Measurements from ENCODE around the gene ARL15. TPM values are rescaled to one million over a fixed set of nuclear protein-coding genes. Genes with fewer than 3 reads are reported as not detected.

The ARL15 gene
- total RNA-seq, 2 experiments from 2014 or later: 5.7 to 6.3 TPM

DNA sequence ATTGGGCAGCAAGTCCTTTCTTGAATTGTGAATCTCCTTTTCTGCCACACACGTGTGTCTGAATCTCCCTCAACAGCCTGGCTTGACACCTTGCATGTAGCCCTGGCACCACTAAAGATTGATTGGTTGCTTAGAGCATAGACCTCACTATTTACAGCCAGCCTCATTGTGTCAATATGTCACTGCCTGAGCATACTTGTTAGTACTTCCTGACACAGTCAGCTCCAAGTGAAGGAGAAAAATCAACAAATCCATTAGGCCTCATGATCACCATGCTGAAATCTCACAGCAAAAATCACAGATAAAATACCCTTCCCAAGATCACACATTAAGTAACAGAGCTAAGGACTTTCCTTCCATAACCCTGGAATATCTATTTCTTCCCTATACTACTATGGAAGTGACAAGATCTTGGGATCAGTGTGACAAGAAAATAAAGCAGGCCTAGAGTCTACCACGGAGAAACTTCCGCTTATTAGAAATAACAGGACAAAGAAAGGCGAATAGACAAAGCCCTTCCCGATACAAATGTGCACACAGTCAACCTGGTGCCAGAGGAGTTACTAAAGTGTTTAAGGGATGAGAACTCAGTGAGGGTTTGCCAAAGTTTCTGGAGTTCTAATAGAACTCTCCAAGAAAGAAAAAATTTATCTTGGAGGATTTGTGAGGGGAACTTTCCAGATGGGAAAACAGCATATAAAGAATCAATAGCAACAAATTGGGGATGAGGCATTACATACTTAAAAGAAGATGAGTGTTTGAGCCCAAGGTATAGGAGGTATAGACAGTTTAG is 5.6 kb upstream of the ARL15 start:
- peaks cover 15% of the 10 kb centered on the region for H3K27me3 Mint-ChIP-seq
- H3K36me3 Mint-ChIP-seq (ENCODE audit: low read depth): no peaks in the 10 kb centered on the region
- no peaks in the 10 kb centered on the region for H3K9me3 Mint-ChIP-seq
- ATAC-seq: no peak
- no peak overlapping the region for H3K4me3 Mint-ChIP-seq
- H3K4me1 Mint-ChIP-seq (ENCODE audit: low read depth): peaks cover 3% of the 10 kb centered on the region
- ChIA-PET CTCF (interaction anchor here (1.0 to 1.4 kb wide), 4 partner anchors 57 to 104 kb away, joined by 3 to 4 read pairs (median 3); no protein-coding TSS in a partner anchor), POLR2A (no interaction called here)
- intact Hi-C loops (cut with micrococcal nuclease): no loop called here
- no peak overlapping the region for H3K27ac Mint-ChIP-seq
- no peak for DNase-seq
- TF ChIP-seq, protein P1, sequence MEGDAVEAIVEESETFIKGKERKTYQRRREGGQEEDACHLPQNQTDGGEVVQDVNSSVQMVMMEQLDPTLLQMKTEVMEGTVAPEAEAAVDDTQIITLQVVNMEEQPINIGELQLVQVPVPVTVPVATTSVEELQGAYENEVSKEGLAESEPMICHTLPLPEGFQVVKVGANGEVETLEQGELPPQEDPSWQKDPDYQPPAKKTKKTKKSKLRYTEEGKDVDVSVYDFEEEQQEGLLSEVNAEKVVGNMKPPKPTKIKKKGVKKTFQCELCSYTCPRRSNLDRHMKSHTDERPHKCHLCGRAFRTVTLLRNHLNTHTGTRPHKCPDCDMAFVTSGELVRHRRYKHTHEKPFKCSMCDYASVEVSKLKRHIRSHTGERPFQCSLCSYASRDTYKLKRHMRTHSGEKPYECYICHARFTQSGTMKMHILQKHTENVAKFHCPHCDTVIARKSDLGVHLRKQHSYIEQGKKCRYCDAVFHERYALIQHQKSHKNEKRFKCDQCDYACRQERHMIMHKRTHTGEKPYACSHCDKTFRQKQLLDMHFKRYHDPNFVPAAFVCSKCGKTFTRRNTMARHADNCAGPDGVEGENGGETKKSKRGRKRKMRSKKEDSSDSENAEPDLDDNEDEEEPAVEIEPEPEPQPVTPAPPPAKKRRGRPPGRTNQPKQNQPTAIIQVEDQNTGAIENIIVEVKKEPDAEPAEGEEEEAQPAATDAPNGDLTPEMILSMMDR (IDR thresholded peaks at IDR 0.05): no peak

DNA sequence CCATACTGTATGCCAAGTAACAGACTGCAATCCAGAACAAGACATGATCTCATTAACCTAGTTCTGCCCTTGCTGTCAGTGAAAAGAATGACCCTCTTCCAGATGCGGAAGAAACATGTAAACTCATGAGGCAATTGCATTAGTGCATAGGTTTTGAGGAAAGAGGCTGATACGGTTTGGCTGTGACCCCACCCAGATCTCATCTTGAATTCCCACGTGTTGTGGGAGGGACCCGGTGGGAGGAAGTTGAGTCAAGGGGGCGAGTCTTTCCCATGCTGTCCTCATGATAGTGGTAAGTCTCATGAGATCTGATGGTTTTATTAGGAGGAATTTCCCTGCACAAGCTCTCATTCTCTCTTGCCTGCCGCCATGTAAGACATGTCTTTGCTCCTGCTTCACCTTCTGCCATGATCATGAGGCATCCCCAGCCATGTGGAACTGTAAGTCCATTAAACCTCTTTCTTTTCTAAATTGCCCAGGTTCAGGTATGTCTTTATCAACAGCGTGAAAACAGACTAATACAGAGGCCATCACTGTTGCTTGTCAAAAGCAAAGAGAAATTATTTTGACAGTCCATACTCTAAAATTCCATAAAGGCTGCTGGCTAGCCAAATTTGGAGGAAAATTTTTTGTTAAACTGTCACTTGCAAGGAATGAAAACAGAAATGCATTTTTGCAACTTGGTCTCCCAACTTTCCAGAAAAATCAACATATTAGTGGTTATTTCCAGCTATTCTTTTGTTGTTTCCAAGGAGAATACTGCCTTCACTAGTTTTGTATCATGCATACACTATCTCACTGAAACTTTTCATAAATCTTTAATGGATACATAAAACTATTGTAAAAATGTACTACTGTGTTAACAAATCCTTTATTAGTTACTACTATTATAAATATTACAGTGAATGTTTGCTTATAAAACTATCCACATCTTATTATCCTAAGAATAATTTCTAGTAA is 3.2 kb upstream of the ARL15 start:
- peaks cover 10% of the 10 kb centered on the region for H3K4me1 Mint-ChIP-seq (ENCODE audit: low read depth)
- ATAC-seq: no peak
- ChIA-PET CTCF (interaction anchor here (2.6 to 4.2 kb wide), 2 partner anchors 70 to 176 kb away, joined by 14 to 15 read pairs; no protein-coding TSS in a partner anchor), POLR2A (no interaction called here)
- H3K27me3 Mint-ChIP-seq: peaks cover 8% of the 10 kb centered on the region
- no peak for DNase-seq
- no peak overlapping the region for H3K27ac Mint-ChIP-seq
- H3K36me3 Mint-ChIP-seq (ENCODE audit: low read depth): no peaks in the 10 kb centered on the region
- intact Hi-C loops (cut with micrococcal nuclease): loop anchor here (5.0 kb wide), 1 partner anchor 71 kb away; no protein-coding TSS in a partner anchor
- H3K9me3 Mint-ChIP-seq: no peaks in the 10 kb centered on the region
- H3K4me3 Mint-ChIP-seq: no peak overlapping the region
- TF ChIP-seq, protein P1 (IDR thresholded peaks at IDR 0.05): no peak

DNA sequence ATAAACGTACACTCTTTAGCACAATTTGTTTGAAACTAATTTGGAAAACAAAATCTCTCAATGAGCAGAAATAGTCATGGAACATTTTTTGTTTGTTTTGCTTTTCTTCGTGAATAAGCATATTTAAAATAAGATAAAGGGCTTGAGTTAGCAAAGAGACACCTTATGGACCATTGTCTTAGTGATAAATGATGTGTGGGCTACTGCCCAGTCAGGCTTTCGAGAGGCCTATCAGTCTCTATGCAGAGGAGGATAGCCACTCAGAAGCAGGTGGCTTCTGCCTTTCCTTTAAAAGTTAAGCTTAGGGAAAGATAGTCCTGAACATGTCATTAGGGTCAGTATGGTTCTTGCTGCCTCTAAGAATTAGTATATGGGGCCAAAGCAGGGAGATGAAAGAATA is 2.1 kb upstream of the ARL15 start:
- Mint-ChIP-seq H3K27ac (no peak overlapping the region), H3K27me3 (peaks cover 8% of the 10 kb centered on the region), H3K4me3 (no peak overlapping the region), H3K4me1 (ENCODE audit: low read depth) (peaks cover 16% of the 10 kb centered on the region), H3K36me3 (ENCODE audit: low read depth) (no peaks in the 10 kb centered on the region), H3K9me3 (no peaks in the 10 kb centered on the region)
- TF ChIP-seq, protein P1 (IDR thresholded peaks at IDR 0.05): no peak
- DNase-seq: no peak
- no peak for ATAC-seq
- ChIA-PET POLR2A (no interaction called here), CTCF (interaction anchor here (0.9 to 4.2 kb wide), 9 partner anchors 11 to 177 kb away, joined by 3 to 15 read pairs (median 5); no protein-coding TSS in a partner anchor)
- intact Hi-C loops (cut with micrococcal nuclease): loop anchor here (5.0 kb wide), 1 partner anchor 70 kb away; no protein-coding TSS in a partner anchor

DNA sequence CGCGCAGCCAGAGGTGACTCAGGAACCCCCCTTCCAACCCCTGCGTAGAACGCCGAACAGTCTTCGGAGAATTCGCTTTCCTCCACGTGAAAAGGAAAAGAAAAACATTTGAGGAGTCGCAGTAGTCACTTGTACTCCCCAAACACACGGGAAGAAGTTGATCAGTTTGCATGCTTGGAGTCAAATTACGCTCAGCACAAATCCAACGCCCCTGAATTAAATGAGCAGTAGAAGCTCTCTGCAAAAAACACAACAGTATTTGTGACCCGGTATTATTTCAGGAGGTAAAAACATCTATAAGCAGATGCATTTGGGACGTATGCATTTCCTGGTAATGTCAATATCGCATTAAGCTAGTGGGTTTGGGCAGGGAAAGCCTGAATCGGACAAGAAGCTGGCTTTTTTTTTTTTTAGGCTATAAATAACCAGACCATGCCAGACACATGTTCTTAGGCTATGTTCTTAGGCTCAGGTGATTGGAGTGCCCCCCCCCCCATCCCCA is 854 bp upstream of the ARL15 start:
- intact Hi-C loops (cut with micrococcal nuclease): loop anchor here (5.0 kb wide), 1 partner anchor 69 kb away; no protein-coding TSS in a partner anchor
- Mint-ChIP-seq H3K4me1 (ENCODE audit: low read depth) (peaks cover 26% of the 10 kb centered on the region), H3K27me3 (peaks cover 5% of the 10 kb centered on the region), H3K36me3 (ENCODE audit: low read depth) (no peaks in the 10 kb centered on the region), H3K27ac (peak overlapping the region; percentile 85), H3K4me3 (peak overlapping the region; percentile 78), H3K9me3 (no peaks in the 10 kb centered on the region)
- POLR2A ChIA-PET: interaction anchor here (1.0 to 1.2 kb wide), 3 partner anchors 12 to 483 kb away, joined by 3 to 4 read pairs (median 3); no protein-coding TSS in a partner anchor
- TF ChIP-seq, protein P1 (IDR thresholded peaks at IDR 0.05): no peak
- DNase-seq (no peak), ATAC-seq (peak; percentile 1)
- CTCF ChIA-PET: interaction anchor here (0.9 to 4.2 kb wide), 10 partner anchors 12 to 206 kb away, joined by 3 to 15 read pairs (median 4); no protein-coding TSS in a partner anchor

Data from activated CD8-positive, alpha-beta T cell treated with anti-CD3 and anti-CD28 coated beads for 36 hours (primary cell).